Prostate gland (tissue), 2 donors: Measurements from ENCODE around the gene HCCS. TPM values are rescaled to one million over a fixed set of nuclear protein-coding genes. Genes with fewer than 3 reads are reported as not detected.

Experiments
- DNase-seq: peaks from one replicate; pipeline ENCODE4 v3.0.0-alpha.2; 2019; ENCODE audit warnings: low spot score
- H3K27ac ChIP-seq, 2 donors: fragments of 200-600 bp; sonication (generic); 2 replicates each; pipeline ENCODE4 v1.5.1; 2017 to 2019
- H3K27me3 ChIP-seq: fragments of 200-600 bp; sonication (generic); replicated peaks from 2 replicates; pipeline ENCODE4 v1.5.1; 2019; ENCODE audit not compliant: insufficient read depth
- H3K36me3 ChIP-seq, 2 donors: fragments of 200-600 bp; sonication (generic); 1 replicate in 1 of 2; 2 replicates in 1 of 2; pipeline versions ENCODE4 v1.5.1 to v1.8.1; 2017 to 2019
- H3K4me1 ChIP-seq: fragments of 200-600 bp; sonication (generic); replicated peaks from 2 replicates; pipeline ENCODE4 v1.5.1; 2019
- H3K4me3 ChIP-seq, 2 donors: fragments of 200-600 bp; sonication (generic); 2 replicates each; pipeline ENCODE4 v1.5.1; 2017 to 2019
- H3K9me3 ChIP-seq: fragments of 200-600 bp; sonication (generic); 2 replicates; pipeline ENCODE4 v1.5.1; 2017
- CTCF ChIP-seq, 4 experiments: fragments of 200-600 bp in 2 of 4; fragments of 450-650 bp in 2 of 4; sonication (generic) in 2 of 4; IDR thresholded peaks; 1 replicate in 3 of 4; 2 replicates in 1 of 4; pipeline ENCODE4 v1.5.1; 2016 to 2019; ENCODE audit warnings: antibody characterized with exemption in 4 of 4, mild to moderate bottlenecking in 2 of 4, moderate library complexity in 2 of 4
- POLR2A ChIP-seq: fragments of 450-650 bp; IDR thresholded peaks from one replicate; pipeline ENCODE4 v1.6.1; 2016; ENCODE audit warnings: antibody characterized with exemption, mild to moderate bottlenecking
- POLR2AphosphoS5 ChIP-seq: sonication (generic); formaldehyde crosslinking; IDR thresholded peaks from one replicate; pipeline ENCODE4 v1.6.1; 2017; ENCODE audit warnings: antibody characterized with exemption
- WGBS: methylation state at CpG from one replicate; pipeline ENCODE4 v1.1.5; 2018; 5-methylcytosine and 5-hydroxymethylcytosine counted together
- intact Hi-C: fragments of 100-400 bp; cut with DNase I; formaldehyde crosslinking; loops from one replicate; pipeline ENCODE4 v1.14.2; 2022
- total RNA-seq, 2 donors: library from RNA; depleted of rRNA; stranded (reverse); fragments of >200 nt; gene quantifications; one replicate each; pipeline ENCODE4 v1.1.0, GENCODE V29; 2016

HCCS gene
- total RNA-seq, 2 donors from 2014 or later = 8.6 to 17.6 TPM

GRCh38 chrX:11138498-11139390 lies 27.6 kb downstream of the HCCS start:
- 89% methylated on average over 18 of the region's 56 CpGs for WGBS
- no peak for DNase-seq

GRCh38 chrX:11143931-11144678 lies 33.0 kb downstream of the HCCS start:
- Histone ChIP-seq H3K4me3 (no peak overlapping the region), H3K27ac (no peak overlapping the region), H3K27me3 (no peaks in the 10 kb centered on the region), H3K9me3 (no peaks in the 10 kb centered on the region), H3K4me1 (no peaks in the 10 kb centered on the region), H3K36me3 (no peaks in the 10 kb centered on the region)
- DNase-seq = peak; percentile 68
- TF ChIP-seq CTCF (IDR thresholded peaks at IDR 0.05) = peak in 3 of 4 experiments; percentile 57 to 69 (median 63)
- TF ChIP-seq POLR2A = no peak
- TF ChIP-seq POLR2AphosphoS5 = peak; percentile 57
- WGBS = 27% methylated on average over 14 of the region's 20 CpGs
- intact Hi-C loops = loop anchor here (2.0 to 10.0 kb wide), 3 partner anchors 231 to 618 kb away; no protein-coding TSS in a partner anchor

More at GRCh38 chrX:11138498-11139390, 27.6 kb downstream of the HCCS start:
- no peak overlapping the region for H3K4me3 ChIP-seq
- TF ChIP-seq POLR2AphosphoS5 = no peak
- no peak for TF ChIP-seq POLR2A
- no peak for TF ChIP-seq CTCF (IDR thresholded peaks at IDR 0.05)
- H3K27ac ChIP-seq = no peak overlapping the region
- H3K27me3 ChIP-seq = no peaks in the 10 kb centered on the region
- intact Hi-C loops = no loop called here
- H3K9me3 ChIP-seq = no peaks in the 10 kb centered on the region
- H3K4me1 ChIP-seq = no peaks in the 10 kb centered on the region
- no peaks in the 10 kb centered on the region for H3K36me3 ChIP-seq

GRCh38 chrX:11146411-11146810 lies 35.3 kb downstream of the HCCS start:
- 90% methylated on average over 1 of the region's 1 CpG for WGBS
- DNase-seq = no peak
- H3K4me3 ChIP-seq = no peak overlapping the region
- intact Hi-C loops = loop anchor here (10.0 kb wide), 1 partner anchor 228 kb away; no protein-coding TSS in a partner anchor
- no peaks in the 10 kb centered on the region for H3K36me3 ChIP-seq
- TF ChIP-seq CTCF (IDR thresholded peaks at IDR 0.05) = no peak
- TF ChIP-seq POLR2A = no peak
- TF ChIP-seq POLR2AphosphoS5 = no peak
- no peak overlapping the region for H3K27ac ChIP-seq
- H3K9me3 ChIP-seq = no peaks in the 10 kb centered on the region
- no peaks in the 10 kb centered on the region for H3K4me1 ChIP-seq
- no peaks in the 10 kb centered on the region for H3K27me3 ChIP-seq

GRCh38 chrX:11148401-11148800 lies 37.3 kb downstream of the HCCS start:
- intact Hi-C loops = loop anchor here (10.0 kb wide), 1 partner anchor 226 kb away; no protein-coding TSS in a partner anchor
- Histone ChIP-seq H3K27me3 (no peaks in the 10 kb centered on the region), H3K4me1 (no peaks in the 10 kb centered on the region), H3K36me3 (no peaks in the 10 kb centered on the region), H3K4me3 (no peak overlapping the region), H3K9me3 (no peaks in the 10 kb centered on the region), H3K27ac (no peak overlapping the region)
- no peak for DNase-seq
- 100% methylated on average over 7 of the region's 7 CpGs for WGBS
- TF ChIP-seq POLR2AphosphoS5 (no peak), CTCF (IDR thresholded peaks at IDR 0.05) (no peak), POLR2A (no peak)
